ENCODE data around the gene CTBS. TPM values are rescaled to one million over a fixed set of nuclear protein-coding genes. Genes with fewer than 3 reads are reported as not detected.

The CTBS gene
- total and polyA plus RNA-seq, 2 experiments from 2014 or later, result 4.3 to 5.1 TPM

- no peak for TF ChIP-seq ZNF462 (CRISPR knock-in tag; IDR thresholded peaks at IDR 0.05)
- no peak for TF ChIP-seq EZH2phosphoT487 (IDR thresholded peaks at IDR 0.05; ENCODE audit: unreplicated experiment)
- TF ChIP-seq STAT1 (IDR thresholded peaks at IDR 0.05; ENCODE audit: unreplicated experiment), result no peak
- no peak for TF ChIP-seq JUNB (IDR thresholded peaks at IDR 0.05; ENCODE audit: unreplicated experiment)
- TF ChIP-seq CREB1 (CRISPR knock-in tag; IDR thresholded peaks at IDR 0.05; ENCODE audit: low read depth), result no peak
- TF ChIP-seq ZNF114 (CRISPR knock-in tag; IDR thresholded peaks at IDR 0.05), result no peak
- TF ChIP-seq POLR2AphosphoS5 (IDR thresholded peaks at IDR 0.05; ENCODE audit: low read depth), result no peak
- TF ChIP-seq, protein P1, sequence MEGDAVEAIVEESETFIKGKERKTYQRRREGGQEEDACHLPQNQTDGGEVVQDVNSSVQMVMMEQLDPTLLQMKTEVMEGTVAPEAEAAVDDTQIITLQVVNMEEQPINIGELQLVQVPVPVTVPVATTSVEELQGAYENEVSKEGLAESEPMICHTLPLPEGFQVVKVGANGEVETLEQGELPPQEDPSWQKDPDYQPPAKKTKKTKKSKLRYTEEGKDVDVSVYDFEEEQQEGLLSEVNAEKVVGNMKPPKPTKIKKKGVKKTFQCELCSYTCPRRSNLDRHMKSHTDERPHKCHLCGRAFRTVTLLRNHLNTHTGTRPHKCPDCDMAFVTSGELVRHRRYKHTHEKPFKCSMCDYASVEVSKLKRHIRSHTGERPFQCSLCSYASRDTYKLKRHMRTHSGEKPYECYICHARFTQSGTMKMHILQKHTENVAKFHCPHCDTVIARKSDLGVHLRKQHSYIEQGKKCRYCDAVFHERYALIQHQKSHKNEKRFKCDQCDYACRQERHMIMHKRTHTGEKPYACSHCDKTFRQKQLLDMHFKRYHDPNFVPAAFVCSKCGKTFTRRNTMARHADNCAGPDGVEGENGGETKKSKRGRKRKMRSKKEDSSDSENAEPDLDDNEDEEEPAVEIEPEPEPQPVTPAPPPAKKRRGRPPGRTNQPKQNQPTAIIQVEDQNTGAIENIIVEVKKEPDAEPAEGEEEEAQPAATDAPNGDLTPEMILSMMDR (conservative IDR thresholded peaks at IDR 0.05; ENCODE audit: low read depth in 2 of 2), result no peak
- TF ChIP-seq ZNF331 (CRISPR knock-in tag; IDR thresholded peaks at IDR 0.05; ENCODE audit: low read depth), result no peak
- no peak for TF ChIP-seq NANOG (IDR thresholded peaks at IDR 0.05; ENCODE audit: borderline replicate concordance)
- TF ChIP-seq, protein P2, sequence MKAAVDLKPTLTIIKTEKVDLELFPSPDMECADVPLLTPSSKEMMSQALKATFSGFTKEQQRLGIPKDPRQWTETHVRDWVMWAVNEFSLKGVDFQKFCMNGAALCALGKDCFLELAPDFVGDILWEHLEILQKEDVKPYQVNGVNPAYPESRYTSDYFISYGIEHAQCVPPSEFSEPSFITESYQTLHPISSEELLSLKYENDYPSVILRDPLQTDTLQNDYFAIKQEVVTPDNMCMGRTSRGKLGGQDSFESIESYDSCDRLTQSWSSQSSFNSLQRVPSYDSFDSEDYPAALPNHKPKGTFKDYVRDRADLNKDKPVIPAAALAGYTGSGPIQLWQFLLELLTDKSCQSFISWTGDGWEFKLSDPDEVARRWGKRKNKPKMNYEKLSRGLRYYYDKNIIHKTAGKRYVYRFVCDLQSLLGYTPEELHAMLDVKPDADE (IDR thresholded peaks at IDR 0.05), result no peak
These were observed 29.0 kb upstream of the CTBS start (continued) for GRCh38 chr1:84603223-84603622.

Data from GM23338 (cell line).